Neural cell (in vitro differentiated cells): ENCODE results near the gene OTULIN.

Source experiments
- EP300 ChIP-seq: fragments of 450-650 bp; conservative IDR thresholded peaks from 2 replicates; pipeline ENCODE4 v1.6.1; 2014; ENCODE audit warnings: antibody characterized with exemption, mild to moderate bottlenecking, moderate library complexity; ENCODE audit not compliant: poor library complexity, severe bottlenecking
- EZH2 ChIP-seq: fragments of 200-600, 300-800 bp; shearing (Covaris generic), sonication (generic); IDR thresholded peaks from 2 replicates; pipeline ENCODE4 v1.6.1; 2014; ENCODE audit warnings: antibody characterized with exemption, low read length, borderline replicate concordance, mild to moderate bottlenecking; ENCODE audit not compliant: insufficient read depth, poor library complexity, severe bottlenecking
- MXI1 ChIP-seq: fragments of 450-650 bp; conservative IDR thresholded peaks from 2 replicates; pipeline ENCODE4 v1.6.1; 2014; ENCODE audit warnings: antibody characterized with exemption, mild to moderate bottlenecking; ENCODE audit not compliant: poor library complexity, severe bottlenecking
- POLR2AphosphoS5 ChIP-seq: IDR thresholded peaks from 2 replicates; pipeline ENCODE4 v1.6.1; 2012
- RAD21 ChIP-seq: fragments of 450-650 bp; conservative IDR thresholded peaks from 2 replicates; pipeline ENCODE4 v1.6.1; 2014; ENCODE audit warnings: antibody characterized with exemption, mild to moderate bottlenecking, moderate library complexity
- SMC3 ChIP-seq: fragments of 450-650 bp; conservative IDR thresholded peaks from 2 replicates; pipeline ENCODE4 v1.6.1; 2014; ENCODE audit warnings: antibody characterized with exemption, mild to moderate bottlenecking, moderate library complexity; ENCODE audit not compliant: poor library complexity
- TAF1 ChIP-seq: IDR thresholded peaks from 2 replicates; pipeline ENCODE4 v1.6.1; 2012; ENCODE audit warnings: low read depth
- TF ChIP-seq, protein P1 (sequence below): fragments of 450-650 bp; IDR thresholded peaks from 2 replicates; pipeline ENCODE4 v1.5.1; 2014; ENCODE audit warnings: antibody characterized with exemption, mild to moderate bottlenecking, moderate library complexity; ENCODE audit not compliant: poor library complexity, severe bottlenecking

DNA sequence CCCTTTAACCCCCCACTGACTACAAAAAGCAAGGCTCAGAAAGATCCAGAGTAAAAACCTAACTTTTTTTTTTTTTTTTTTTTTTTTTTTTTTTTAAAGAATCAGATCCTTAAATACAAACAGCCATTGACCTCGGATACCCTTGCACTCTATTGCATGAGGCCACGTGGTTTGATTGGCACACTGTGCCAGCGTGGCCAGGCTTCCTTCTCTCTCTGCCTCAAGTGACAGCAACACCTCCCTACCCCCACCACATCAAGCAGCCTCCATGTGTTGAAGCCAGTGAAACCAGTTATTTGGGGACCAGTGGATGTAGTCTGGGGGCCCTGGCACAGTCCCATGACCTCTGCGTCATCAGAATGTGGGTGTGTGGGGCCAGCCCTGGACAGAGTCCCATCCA is 71.4 kb downstream of the OTULIN start:
- TF ChIP-seq, protein P1, sequence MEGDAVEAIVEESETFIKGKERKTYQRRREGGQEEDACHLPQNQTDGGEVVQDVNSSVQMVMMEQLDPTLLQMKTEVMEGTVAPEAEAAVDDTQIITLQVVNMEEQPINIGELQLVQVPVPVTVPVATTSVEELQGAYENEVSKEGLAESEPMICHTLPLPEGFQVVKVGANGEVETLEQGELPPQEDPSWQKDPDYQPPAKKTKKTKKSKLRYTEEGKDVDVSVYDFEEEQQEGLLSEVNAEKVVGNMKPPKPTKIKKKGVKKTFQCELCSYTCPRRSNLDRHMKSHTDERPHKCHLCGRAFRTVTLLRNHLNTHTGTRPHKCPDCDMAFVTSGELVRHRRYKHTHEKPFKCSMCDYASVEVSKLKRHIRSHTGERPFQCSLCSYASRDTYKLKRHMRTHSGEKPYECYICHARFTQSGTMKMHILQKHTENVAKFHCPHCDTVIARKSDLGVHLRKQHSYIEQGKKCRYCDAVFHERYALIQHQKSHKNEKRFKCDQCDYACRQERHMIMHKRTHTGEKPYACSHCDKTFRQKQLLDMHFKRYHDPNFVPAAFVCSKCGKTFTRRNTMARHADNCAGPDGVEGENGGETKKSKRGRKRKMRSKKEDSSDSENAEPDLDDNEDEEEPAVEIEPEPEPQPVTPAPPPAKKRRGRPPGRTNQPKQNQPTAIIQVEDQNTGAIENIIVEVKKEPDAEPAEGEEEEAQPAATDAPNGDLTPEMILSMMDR: no peak
- TF ChIP-seq SMC3 (no peak), EP300 (no peak), RAD21 (no peak), POLR2AphosphoS5 (no peak), EZH2 (no peak), TAF1 (no peak), MXI1 (no peak)
